Neutrophil (primary cell): ENCODE results near the gene GEMIN5.
"Not testable (repeated sequence)": the region's sequence is repeated elsewhere in the genome, so short reads cannot be mapped to it uniquely, and the experiment has no call there.

ENCODE experiments used
- H3K27ac ChIP-seq: fragments of 200-600 bp; sonication (generic); 2 replicates; pipeline ENCODE4 v1.5.1; 2016; ENCODE audit warnings: mild to moderate bottlenecking, moderate library complexity
- H3K27me3 ChIP-seq: fragments of 200-600 bp; sonication (generic); 2 replicates; pipeline ENCODE4 v1.6.0; 2016; ENCODE audit warnings: mild to moderate bottlenecking
- H3K36me3 ChIP-seq: fragments of 200-600 bp; sonication (generic); 2 replicates; pipeline ENCODE4 v1.5.1; 2017
- H3K4me1 ChIP-seq, 2 experiments: fragments of 200-600 bp in 1 of 2; sonication (generic) in 1 of 2; 1 replicate in 1 of 2; 2 replicates in 1 of 2; pipeline versions ENCODE4 v1.5.1 to v1.6.1; 2013 to 2016; ENCODE audit warnings: low read depth in 1 of 2, low read length in 1 of 2, mild to moderate bottlenecking in 1 of 2, moderate library complexity in 1 of 2; ENCODE audit not compliant: control insufficient read depth in 1 of 2, insufficient read depth in 1 of 2
- H3K4me3 ChIP-seq, 2 experiments: fragments of 200-600 bp in 1 of 2; sonication (generic) in 1 of 2; 1 replicate in 1 of 2; 2 replicates in 1 of 2; pipeline ENCODE4 v1.5.1; 2013 to 2016; ENCODE audit warnings: low read depth in 1 of 2, low read length in 1 of 2, mild to moderate bottlenecking in 1 of 2, moderate library complexity in 1 of 2
- H3K9me3 ChIP-seq: fragments of 200-600 bp; sonication (generic); 2 replicates; pipeline ENCODE4 v1.5.1; 2016
- TF ChIP-seq, protein P1 (sequence below): fragments of 200-600 bp; sonication (generic); IDR thresholded peaks from 2 replicates; pipeline ENCODE4 v1.5.1; 2016; ENCODE audit warnings: antibody characterized with exemption

Gene GEMIN5

DNA sequence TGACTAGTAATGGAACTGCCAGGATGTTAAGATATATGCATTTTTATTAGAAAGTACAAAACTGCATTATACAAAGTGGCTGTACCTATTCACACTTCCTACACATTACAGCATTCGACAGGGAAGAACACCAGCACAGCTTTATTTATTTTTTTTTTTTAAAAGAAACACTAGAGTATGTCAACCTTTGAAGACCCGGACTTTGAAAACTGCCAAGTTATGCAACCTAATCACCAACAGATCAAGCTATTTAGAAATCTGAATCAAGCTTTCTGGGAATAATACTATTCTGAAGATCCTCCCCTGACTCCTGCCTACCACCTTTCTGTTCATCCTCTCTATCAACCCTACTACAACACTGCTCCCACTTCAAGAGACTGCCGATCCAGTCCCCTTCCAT lies 4.5 kb downstream of the GEMIN5 start:
- H3K9me3 ChIP-seq: no peaks in the 10 kb centered on the region
- H3K27ac ChIP-seq: no peak overlapping the region
- H3K36me3 ChIP-seq: peaks cover 7% of the 10 kb centered on the region
- no peak overlapping the region for H3K4me3 ChIP-seq
- TF ChIP-seq, protein P1, sequence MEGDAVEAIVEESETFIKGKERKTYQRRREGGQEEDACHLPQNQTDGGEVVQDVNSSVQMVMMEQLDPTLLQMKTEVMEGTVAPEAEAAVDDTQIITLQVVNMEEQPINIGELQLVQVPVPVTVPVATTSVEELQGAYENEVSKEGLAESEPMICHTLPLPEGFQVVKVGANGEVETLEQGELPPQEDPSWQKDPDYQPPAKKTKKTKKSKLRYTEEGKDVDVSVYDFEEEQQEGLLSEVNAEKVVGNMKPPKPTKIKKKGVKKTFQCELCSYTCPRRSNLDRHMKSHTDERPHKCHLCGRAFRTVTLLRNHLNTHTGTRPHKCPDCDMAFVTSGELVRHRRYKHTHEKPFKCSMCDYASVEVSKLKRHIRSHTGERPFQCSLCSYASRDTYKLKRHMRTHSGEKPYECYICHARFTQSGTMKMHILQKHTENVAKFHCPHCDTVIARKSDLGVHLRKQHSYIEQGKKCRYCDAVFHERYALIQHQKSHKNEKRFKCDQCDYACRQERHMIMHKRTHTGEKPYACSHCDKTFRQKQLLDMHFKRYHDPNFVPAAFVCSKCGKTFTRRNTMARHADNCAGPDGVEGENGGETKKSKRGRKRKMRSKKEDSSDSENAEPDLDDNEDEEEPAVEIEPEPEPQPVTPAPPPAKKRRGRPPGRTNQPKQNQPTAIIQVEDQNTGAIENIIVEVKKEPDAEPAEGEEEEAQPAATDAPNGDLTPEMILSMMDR: no peak
- no peaks in the 10 kb centered on the region for H3K27me3 ChIP-seq
- peaks cover 13 to 14% of the 10 kb centered on the region in 2 experiments for H3K4me1 ChIP-seq

DNA sequence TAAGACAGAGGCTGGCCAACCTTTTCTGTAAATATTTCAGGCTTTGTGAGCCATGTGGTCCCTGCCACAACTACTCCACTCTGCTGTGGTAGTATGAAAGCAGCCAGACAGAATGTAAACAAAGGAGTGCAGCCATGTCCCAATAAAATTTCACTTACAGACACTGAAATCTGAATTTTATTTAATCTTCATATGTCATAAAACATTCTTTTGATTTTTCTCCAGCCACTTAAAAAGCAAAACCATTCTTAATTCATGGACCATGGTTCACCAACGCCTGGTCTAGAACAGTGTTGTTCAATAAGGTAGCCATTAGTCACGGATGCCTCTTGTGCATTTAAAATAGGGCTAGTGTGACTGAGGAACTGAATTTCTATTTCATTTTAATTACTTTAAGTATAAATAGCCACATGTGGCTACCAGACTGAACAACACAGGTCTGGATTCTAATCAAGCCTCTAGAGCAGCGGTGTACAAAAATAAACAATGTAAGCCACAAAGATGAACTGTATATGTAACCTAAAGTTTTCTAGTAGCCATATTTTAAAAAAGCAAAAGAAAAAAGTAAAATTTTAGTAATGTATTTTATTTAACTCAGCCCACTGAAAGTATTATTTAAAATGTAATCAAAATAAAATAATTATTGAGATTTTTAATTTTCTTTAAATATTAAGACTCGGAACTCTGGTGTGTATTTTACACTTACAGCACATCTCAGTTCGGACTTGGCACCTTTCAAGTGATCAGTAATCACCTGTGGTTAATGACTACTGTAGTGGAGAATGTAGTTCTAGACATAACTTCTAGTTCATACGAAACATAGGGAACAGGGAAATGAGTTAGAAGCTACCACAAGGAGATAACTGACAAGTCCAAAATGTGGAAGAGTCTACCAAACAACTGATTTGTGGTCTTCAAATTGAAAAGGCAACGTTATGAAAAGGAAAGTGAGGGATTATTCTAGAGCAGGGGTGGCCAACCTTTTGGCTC lies 14.3 kb downstream of the GEMIN5 start:
- Histone ChIP-seq H3K27ac (no peak overlapping the region), H3K4me1 (no peaks in the 10 kb centered on the region), H3K36me3 (peaks cover 54% of the 10 kb centered on the region), H3K4me3 (no peak overlapping the region), H3K27me3 (no peaks in the 10 kb centered on the region), H3K9me3 (no peaks in the 10 kb centered on the region)
- TF ChIP-seq, protein P1: no peak

GRCh38 chr5:154917757-154918156 lies 20.3 kb downstream of the GEMIN5 start:
- Histone ChIP-seq H3K9me3 (no peaks in the 10 kb centered on the region), H3K27ac (no peak overlapping the region), H3K36me3 (peaks cover 49% of the 10 kb centered on the region), H3K4me3 (no peak overlapping the region), H3K4me1 (no peaks in the 10 kb centered on the region), H3K27me3 (no peaks in the 10 kb centered on the region)
- TF ChIP-seq, protein P1: no peak

DNA sequence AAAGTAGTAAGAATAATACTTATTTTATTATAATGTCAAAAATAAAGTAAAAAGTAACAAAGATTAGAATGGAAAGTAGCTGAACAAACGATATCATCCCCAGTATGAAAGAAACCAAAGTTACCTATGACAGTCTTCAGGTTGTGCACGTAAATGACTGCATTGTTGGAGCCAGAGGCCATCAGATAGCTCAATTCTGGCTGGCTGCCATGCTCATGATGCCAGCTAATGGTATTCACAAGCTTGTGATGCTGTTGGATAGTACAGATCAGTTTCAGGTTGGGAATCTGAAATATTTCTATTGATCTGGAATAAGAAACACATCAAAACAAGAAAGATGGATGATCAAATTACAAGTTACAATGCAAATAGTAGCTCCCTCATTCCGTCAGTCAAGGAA lies 21.1 kb downstream of the GEMIN5 start:
- no peaks in the 10 kb centered on the region for H3K27me3 ChIP-seq
- no peaks in the 10 kb centered on the region for H3K4me1 ChIP-seq
- H3K4me3 ChIP-seq: no peak overlapping the region
- no peak overlapping the region for H3K27ac ChIP-seq
- no peaks in the 10 kb centered on the region for H3K9me3 ChIP-seq
- TF ChIP-seq, protein P1: no peak
- H3K36me3 ChIP-seq: peaks cover 51% of the 10 kb centered on the region

DNA sequence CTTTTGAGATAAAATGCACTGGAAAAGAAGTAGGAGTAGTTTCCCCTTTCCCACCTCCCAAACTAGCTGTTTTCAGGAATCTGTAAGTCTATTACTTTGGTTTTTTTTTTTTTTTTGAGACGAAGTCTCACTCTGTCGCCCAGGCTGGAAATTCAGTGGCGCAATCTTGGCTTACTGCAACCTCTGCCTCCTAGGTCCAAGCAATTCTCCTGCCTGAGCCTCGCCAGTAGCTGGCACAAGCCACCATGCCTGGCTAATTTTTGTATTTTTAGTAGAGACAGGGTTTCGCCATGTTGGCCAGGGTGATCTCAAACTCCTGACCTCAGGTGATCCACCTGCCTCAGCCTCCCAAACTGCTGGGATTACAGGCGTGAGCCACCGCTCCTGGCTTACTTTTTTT lies 32.4 kb downstream of the GEMIN5 start:
- not testable (repeated sequence) for H3K27ac ChIP-seq, H3K9me3 ChIP-seq, H3K4me1 ChIP-seq, H3K4me3 ChIP-seq, H3K27me3 ChIP-seq
- peaks cover 49% of the 10 kb centered on the region for H3K36me3 ChIP-seq

- Histone ChIP-seq H3K27me3 (no peaks in the 10 kb centered on the region), H3K36me3 (peaks cover 45% of the 10 kb centered on the region), H3K4me1 (no peaks in the 10 kb centered on the region), H3K9me3 (no peaks in the 10 kb centered on the region), H3K27ac (no peak overlapping the region), H3K4me3 (no peak overlapping the region)
- TF ChIP-seq, protein P1: no peak
Measured at GRCh38 chr5:154901913-154902312, 36.1 kb downstream of the GEMIN5 start.
